ENCODE measurements around the gene FAM170B. TPM values are rescaled to one million over a fixed set of nuclear protein-coding genes. Genes with fewer than 3 reads are reported as not detected.

Gene FAM170B
- total RNA-seq, 1 donor from 2014 or later, result not detected

DNA sequence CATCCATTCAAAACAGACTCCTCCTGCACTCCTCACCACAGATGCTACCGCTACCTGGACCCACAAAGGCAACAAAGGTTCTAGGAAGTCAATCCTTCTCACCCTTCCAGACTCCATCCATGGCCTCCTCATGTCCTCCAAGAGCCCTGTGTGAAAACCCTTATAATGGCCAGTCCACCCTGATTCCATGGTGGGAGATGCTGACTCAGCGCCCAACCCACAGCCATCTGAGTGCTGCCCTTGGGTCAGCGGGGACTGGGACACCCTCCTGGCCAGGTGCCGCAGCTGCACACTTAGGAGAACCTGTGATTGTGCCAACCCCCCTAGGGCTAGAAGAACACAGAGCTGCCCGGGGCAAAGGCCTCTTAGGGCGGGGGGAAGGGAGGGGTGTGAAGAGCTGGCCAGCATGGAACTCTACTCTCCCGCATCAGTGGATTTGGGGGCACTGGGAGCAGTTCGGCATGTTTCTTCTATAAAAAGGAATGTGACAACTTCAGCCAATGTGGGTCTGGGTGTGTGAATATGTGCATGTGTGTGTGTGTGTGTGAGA is 29.0 kb upstream of the FAM170B start:
- Histone ChIP-seq H3K36me3 (ENCODE audit: control insufficient read depth, insufficient read depth, low read length) (no peaks in the 10 kb centered on the region), H3K4me3 (ENCODE audit: low read depth, low read length) (no peak overlapping the region), H3K27me3 (ENCODE audit: control insufficient read depth, insufficient read depth, low read length) (peaks cover 2% of the 10 kb centered on the region)
- DNase-seq (ENCODE audit: low read depth) (no peak), FAIRE-seq (no peak)
- TF ChIP-seq, protein P1, sequence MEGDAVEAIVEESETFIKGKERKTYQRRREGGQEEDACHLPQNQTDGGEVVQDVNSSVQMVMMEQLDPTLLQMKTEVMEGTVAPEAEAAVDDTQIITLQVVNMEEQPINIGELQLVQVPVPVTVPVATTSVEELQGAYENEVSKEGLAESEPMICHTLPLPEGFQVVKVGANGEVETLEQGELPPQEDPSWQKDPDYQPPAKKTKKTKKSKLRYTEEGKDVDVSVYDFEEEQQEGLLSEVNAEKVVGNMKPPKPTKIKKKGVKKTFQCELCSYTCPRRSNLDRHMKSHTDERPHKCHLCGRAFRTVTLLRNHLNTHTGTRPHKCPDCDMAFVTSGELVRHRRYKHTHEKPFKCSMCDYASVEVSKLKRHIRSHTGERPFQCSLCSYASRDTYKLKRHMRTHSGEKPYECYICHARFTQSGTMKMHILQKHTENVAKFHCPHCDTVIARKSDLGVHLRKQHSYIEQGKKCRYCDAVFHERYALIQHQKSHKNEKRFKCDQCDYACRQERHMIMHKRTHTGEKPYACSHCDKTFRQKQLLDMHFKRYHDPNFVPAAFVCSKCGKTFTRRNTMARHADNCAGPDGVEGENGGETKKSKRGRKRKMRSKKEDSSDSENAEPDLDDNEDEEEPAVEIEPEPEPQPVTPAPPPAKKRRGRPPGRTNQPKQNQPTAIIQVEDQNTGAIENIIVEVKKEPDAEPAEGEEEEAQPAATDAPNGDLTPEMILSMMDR (IDR thresholded peaks at IDR 0.05; ENCODE audit: insufficient read depth, low read length, severe bottlenecking), result no peak

DNA sequence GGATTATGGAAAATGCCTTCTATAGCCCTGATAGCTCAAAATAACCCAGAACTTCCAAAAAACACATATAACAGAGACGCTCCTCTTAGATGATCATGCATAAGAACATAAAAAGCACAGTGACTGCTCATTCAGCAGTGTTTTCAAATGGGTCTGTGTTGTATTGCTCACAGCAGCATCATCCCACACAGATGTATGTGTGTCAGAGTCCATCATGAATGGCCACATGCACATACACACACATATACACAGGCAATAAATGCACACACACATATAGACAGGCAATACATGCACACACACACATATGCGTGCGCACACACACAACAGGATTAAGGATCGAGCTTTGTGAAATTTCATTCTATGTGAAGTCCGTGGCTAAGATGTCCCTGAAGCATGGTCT is 28.2 kb upstream of the FAM170B start:
- Histone ChIP-seq H3K4me3 (ENCODE audit: low read depth, low read length) (no peak overlapping the region), H3K36me3 (ENCODE audit: control insufficient read depth, insufficient read depth, low read length) (no peaks in the 10 kb centered on the region), H3K27me3 (ENCODE audit: control insufficient read depth, insufficient read depth, low read length) (peaks cover 2% of the 10 kb centered on the region)
- DNase-seq (ENCODE audit: low read depth) (no peak), FAIRE-seq (no peak)
- TF ChIP-seq, protein P1 (IDR thresholded peaks at IDR 0.05; ENCODE audit: insufficient read depth, low read length, severe bottlenecking), result no peak

DNA sequence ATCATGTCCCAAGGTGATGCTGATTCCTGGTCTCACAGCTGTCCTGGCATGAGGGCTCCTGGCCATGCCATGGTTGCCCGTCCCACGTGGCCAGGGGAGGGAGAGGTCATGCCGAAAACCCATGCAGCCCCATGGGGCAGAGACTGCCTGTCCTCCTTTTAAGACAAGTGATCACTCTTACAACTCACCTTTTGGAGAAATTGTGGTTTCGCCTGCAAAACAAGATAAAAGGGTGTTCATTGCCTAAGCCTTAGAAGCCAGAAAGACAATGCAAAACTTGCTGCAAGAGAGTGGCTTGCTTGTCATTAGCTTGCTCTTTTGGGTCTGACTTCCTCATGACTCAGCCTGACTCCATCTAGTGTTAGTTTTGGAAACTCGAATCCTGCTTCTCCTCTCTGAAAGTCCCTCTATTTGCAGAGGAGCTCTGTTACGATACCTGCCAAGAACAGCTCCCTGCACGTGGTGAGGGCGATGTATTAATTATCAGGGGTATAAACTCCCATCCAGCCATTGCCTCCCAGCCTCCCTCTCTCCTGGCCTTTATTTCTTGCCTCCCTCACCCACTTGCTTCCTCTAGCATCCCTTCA is 27.7 kb upstream of the FAM170B start:
- Histone ChIP-seq H3K4me3 (ENCODE audit: low read depth, low read length) (no peak overlapping the region), H3K27me3 (ENCODE audit: control insufficient read depth, insufficient read depth, low read length) (peaks cover 2% of the 10 kb centered on the region), H3K36me3 (ENCODE audit: control insufficient read depth, insufficient read depth, low read length) (no peaks in the 10 kb centered on the region)
- FAIRE-seq (peak; percentile 87), DNase-seq (ENCODE audit: low read depth) (peak; percentile 49)
- TF ChIP-seq, protein P1 (IDR thresholded peaks at IDR 0.05; ENCODE audit: insufficient read depth, low read length, severe bottlenecking), result peak; percentile 36

DNA sequence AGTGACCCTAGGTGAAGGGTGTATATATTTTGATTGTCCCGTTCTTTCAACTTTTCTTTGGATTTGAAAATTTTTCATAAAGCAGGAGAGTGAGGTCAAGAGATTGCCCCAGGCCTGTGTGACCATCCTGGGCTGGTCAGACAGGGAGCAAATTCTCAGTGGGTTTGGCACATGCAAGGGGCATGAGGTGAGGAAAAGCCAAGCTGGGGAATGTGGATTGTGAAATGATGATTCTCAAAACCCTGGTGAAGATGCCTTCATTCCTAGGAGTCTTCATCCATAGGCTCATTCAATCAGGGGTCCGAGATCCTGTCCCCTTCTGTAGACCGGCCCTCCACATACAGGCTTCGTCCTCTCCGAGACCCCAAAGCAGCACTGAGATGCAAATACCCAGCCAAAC is 27.0 kb upstream of the FAM170B start:
- DNase-seq (ENCODE audit: low read depth) (no peak), FAIRE-seq (no peak)
- H3K4me3 ChIP-seq (ENCODE audit: low read depth, low read length), result no peak overlapping the region
- H3K36me3 ChIP-seq (ENCODE audit: control insufficient read depth, insufficient read depth, low read length), result no peaks in the 10 kb centered on the region
- H3K27me3 ChIP-seq (ENCODE audit: control insufficient read depth, insufficient read depth, low read length), result peaks cover 2% of the 10 kb centered on the region
- TF ChIP-seq, protein P1 (IDR thresholded peaks at IDR 0.05; ENCODE audit: insufficient read depth, low read length, severe bottlenecking), result no peak

DNA sequence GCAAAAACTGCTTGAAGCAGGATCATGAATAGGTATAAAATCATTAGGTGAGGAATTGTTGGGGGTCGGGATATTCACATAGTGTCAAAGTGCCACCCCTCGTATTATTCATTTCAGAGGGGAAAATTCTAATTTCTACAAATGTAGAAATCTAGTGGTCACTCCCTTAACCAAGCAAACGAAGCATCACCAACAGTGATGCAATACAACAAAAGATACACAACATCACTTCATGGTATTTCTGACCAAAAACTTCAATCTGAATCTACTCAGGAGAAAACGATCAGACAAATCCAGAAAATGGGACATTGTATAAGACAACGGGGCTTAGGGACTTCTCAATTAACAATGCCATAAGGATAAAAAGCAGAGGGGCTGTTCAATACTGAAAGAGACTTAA is 26.3 kb upstream of the FAM170B start:
- no peak for DNase-seq (ENCODE audit: low read depth)
- Histone ChIP-seq H3K36me3 (ENCODE audit: control insufficient read depth, insufficient read depth, low read length) (no peaks in the 10 kb centered on the region), H3K27me3 (ENCODE audit: control insufficient read depth, insufficient read depth, low read length) (peaks cover 1% of the 10 kb centered on the region), H3K4me3 (ENCODE audit: low read depth, low read length) (no peak overlapping the region)
- TF ChIP-seq, protein P1 (IDR thresholded peaks at IDR 0.05; ENCODE audit: insufficient read depth, low read length, severe bottlenecking), result no peak
- no peak for FAIRE-seq

DNA sequence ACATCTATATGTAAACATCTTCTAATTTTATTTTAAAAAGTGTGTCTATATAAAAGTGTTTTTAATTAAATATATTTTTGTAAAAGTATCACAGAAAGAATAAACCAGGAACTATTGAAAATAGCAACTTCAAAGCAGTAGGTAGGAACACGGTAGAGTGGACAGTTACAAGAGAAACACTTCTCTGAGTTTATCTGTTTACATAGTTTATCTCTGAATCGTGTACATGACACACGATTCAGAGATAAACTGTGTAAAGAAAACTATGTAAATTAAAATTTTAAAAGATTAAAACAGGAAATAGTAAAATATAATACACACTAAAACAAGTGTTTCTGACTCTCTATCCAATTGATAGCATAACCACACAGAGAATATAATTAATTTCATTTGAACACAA is 25.1 kb upstream of the FAM170B start:
- no peaks in the 10 kb centered on the region for H3K27me3 ChIP-seq (ENCODE audit: control insufficient read depth, insufficient read depth, low read length)
- FAIRE-seq, result no peak
- no peak for DNase-seq (ENCODE audit: low read depth)
- no peaks in the 10 kb centered on the region for H3K36me3 ChIP-seq (ENCODE audit: control insufficient read depth, insufficient read depth, low read length)
- no peak overlapping the region for H3K4me3 ChIP-seq (ENCODE audit: low read depth, low read length)
- TF ChIP-seq, protein P1 (IDR thresholded peaks at IDR 0.05; ENCODE audit: insufficient read depth, low read length, severe bottlenecking), result no peak

Data from bronchial epithelial cell (primary cell).